Nephron progenitor cell (in vitro differentiated cells): ENCODE results near the gene OR6J1.
"Not testable (repeated sequence)": the region's sequence is repeated elsewhere in the genome, so short reads cannot be mapped to it uniquely, and the experiment has no call there.

Experiments
- DNase-seq: peaks from one replicate; pipeline ENCODE4 v3.0.0; 2021
- H3K27ac Mint-ChIP-seq: 2 replicates; pipeline ENCODE4 v1.8.0; 2021; ENCODE audit warnings: mild to moderate bottlenecking, moderate library complexity, mixed read lengths
- H3K27me3 Mint-ChIP-seq: 2 replicates; pipeline ENCODE4 v1.8.0; 2021; ENCODE audit warnings: mild to moderate bottlenecking, low read depth, mixed read lengths; ENCODE audit not compliant: poor library complexity
- H3K36me3 Mint-ChIP-seq: 2 replicates; pipeline ENCODE4 v1.8.0; 2021; ENCODE audit warnings: low read depth, mixed read lengths
- H3K4me1 Mint-ChIP-seq: 2 replicates; pipeline ENCODE4 v1.8.0; 2021; ENCODE audit warnings: mixed read lengths
- H3K4me3 Mint-ChIP-seq: 2 replicates; pipeline ENCODE4 v1.8.0; 2021; ENCODE audit warnings: mild to moderate bottlenecking, moderate library complexity, mixed read lengths
- H3K9me3 Mint-ChIP-seq: 2 replicates; pipeline ENCODE4 v1.8.0; 2021; ENCODE audit warnings: mild to moderate bottlenecking, moderate library complexity, mixed read lengths
- TF ChIP-seq, protein P1 (sequence below): fragments of 200-600 bp; sonication (generic); IDR thresholded peaks from 2 replicates; pipeline ENCODE4 v1.5.0; 2021; ENCODE audit warnings: antibody characterized with exemption

OR6J1 gene

GRCh38 chr14:22650046-22650739, 6.0 kb upstream of the OR6J1 start:
- Mint-ChIP-seq H3K4me3 (no peak overlapping the region), H3K27ac (no peak overlapping the region), H3K36me3 (no peaks in the 10 kb centered on the region), H3K27me3 (peaks cover 7% of the 10 kb centered on the region), H3K4me1 (peaks cover 11% of the 10 kb centered on the region), H3K9me3 (no peaks in the 10 kb centered on the region)
- TF ChIP-seq, protein P1, sequence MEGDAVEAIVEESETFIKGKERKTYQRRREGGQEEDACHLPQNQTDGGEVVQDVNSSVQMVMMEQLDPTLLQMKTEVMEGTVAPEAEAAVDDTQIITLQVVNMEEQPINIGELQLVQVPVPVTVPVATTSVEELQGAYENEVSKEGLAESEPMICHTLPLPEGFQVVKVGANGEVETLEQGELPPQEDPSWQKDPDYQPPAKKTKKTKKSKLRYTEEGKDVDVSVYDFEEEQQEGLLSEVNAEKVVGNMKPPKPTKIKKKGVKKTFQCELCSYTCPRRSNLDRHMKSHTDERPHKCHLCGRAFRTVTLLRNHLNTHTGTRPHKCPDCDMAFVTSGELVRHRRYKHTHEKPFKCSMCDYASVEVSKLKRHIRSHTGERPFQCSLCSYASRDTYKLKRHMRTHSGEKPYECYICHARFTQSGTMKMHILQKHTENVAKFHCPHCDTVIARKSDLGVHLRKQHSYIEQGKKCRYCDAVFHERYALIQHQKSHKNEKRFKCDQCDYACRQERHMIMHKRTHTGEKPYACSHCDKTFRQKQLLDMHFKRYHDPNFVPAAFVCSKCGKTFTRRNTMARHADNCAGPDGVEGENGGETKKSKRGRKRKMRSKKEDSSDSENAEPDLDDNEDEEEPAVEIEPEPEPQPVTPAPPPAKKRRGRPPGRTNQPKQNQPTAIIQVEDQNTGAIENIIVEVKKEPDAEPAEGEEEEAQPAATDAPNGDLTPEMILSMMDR, result no peak
- DNase-seq, result no peak

GRCh38 chr14:22648506-22648905, 4.4 kb upstream of the OR6J1 start:
- Mint-ChIP-seq H3K36me3 (no peaks in the 10 kb centered on the region), H3K27ac (no peak overlapping the region)
- TF ChIP-seq, protein P1, result no peak

DNA sequence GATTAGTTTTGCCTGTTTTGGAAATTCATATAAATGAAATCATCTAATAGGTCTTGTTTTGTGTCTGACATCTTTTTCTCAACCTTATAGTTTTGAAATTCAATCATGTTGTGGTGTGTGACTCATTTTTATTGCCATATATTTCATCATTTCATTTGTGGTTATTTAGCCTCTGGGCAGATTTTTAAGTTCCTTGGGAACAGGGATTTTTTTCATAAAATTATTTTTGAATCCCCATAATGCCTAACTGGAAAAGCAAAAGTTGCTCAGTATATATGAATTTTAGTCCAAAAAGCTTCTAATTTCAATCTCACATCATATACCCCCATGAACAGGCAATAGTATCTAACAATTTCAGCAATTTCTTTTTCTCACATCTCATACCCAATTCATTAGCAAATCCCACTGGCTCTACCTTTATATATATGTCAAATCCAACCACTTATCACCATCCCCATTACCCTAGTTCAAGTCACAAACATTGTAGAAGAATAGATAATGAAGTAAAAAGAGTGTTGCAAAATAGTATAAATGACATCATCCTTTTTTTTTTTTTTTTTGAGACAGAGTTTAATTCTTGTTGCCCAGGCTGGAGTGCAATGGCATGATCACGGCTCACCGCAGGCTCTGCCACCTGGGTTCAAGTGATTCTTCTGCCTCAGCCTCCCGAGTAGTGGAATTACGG, 2.6 kb upstream of the OR6J1 start:
- TF ChIP-seq, protein P1, result no peak
- no peaks in the 10 kb centered on the region for H3K9me3 Mint-ChIP-seq

More at GRCh38 chr14:22648506-22648905, 4.4 kb upstream of the OR6J1 start:
- Mint-ChIP-seq H3K9me3 (no peaks in the 10 kb centered on the region), H3K4me1 (peaks cover 7% of the 10 kb centered on the region), H3K4me3 (no peak overlapping the region), H3K27me3 (peaks cover 21% of the 10 kb centered on the region)
- DNase-seq, result no peak

DNA sequence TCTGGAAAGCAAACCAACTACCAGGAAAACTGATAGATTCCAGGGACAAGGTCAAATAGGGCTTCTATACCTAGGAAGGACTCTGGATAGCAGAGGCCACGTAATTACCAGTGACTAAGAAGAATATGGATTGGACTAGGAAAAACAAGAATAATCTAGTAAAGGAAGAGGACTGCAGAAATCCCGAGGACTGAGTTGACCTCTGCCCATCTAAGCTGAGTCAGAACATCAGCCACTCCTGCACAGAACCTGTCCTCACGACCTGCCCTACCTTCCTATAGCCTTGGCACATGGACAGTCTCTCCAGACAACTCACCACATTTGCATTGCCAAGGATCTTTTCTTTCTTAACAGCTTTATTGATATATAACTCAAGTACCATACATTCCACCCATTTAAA, 2.3 kb downstream of the OR6J1 start:
- H3K27ac Mint-ChIP-seq, result no peak overlapping the region
- H3K36me3 Mint-ChIP-seq, result peaks cover 5% of the 10 kb centered on the region
- no peak for DNase-seq
- H3K4me3 Mint-ChIP-seq, result no peak overlapping the region
- TF ChIP-seq, protein P1, result no peak
- H3K9me3 Mint-ChIP-seq, result peaks cover 6% of the 10 kb centered on the region
- peaks cover 15% of the 10 kb centered on the region for H3K27me3 Mint-ChIP-seq
- no peaks in the 10 kb centered on the region for H3K4me1 Mint-ChIP-seq

More for the DNA sequence above, 2.6 kb upstream of the OR6J1 start:
- Mint-ChIP-seq H3K4me1 (no peaks in the 10 kb centered on the region), H3K36me3 (no peaks in the 10 kb centered on the region), H3K27ac (no peak overlapping the region), H3K27me3 (peaks cover 22% of the 10 kb centered on the region), H3K4me3 (no peak overlapping the region)
- DNase-seq, result no peak

DNA sequence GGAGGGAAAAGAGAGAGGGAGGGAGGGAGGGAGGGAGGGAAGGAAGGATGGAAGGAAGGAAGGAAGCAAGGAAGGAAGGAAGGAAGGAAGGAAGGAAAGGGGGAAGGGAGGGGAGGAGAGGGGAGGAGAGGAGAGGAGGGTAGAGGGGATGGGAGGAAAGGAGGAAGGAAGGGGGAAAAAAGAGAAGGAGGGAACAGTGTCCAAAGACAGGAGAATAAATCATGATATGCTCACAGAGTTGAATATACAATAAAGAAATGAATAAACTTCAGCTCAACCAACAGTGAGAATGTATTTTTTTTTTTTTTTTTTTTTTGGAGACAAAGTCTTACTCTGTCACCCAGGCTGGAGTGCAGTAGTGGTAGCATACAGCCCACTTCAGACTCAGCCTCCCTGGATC, 4.0 kb downstream of the OR6J1 start:
- Mint-ChIP-seq H3K4me1 (no peaks in the 10 kb centered on the region), H3K36me3 (peaks cover 11% of the 10 kb centered on the region)

GRCh38 chr14:22635980-22636379, 8.2 kb downstream of the OR6J1 start:
- not testable (repeated sequence) for H3K27me3 Mint-ChIP-seq, H3K4me3 Mint-ChIP-seq, DNase-seq, H3K4me1 Mint-ChIP-seq, H3K27ac Mint-ChIP-seq
- Mint-ChIP-seq H3K36me3 (peaks cover 11% of the 10 kb centered on the region), H3K9me3 (peaks cover 42% of the 10 kb centered on the region)

More for the DNA sequence above, 4.0 kb downstream of the OR6J1 start:
- TF ChIP-seq, protein P1, result no peak
- no peak overlapping the region for H3K4me3 Mint-ChIP-seq
- DNase-seq, result no peak
- no peak overlapping the region for H3K27ac Mint-ChIP-seq
- H3K27me3 Mint-ChIP-seq, result peaks cover 15% of the 10 kb centered on the region
- H3K9me3 Mint-ChIP-seq, result peaks cover 17% of the 10 kb centered on the region
